Lower leg skin (tissue), 4 donors: ENCODE results near the gene EDEM2. TPM values are rescaled to one million over a fixed set of nuclear protein-coding genes. Genes with fewer than 3 reads are reported as not detected.
"Not testable (repeated sequence)": the region's sequence is repeated elsewhere in the genome, so short reads cannot be mapped to it uniquely, and the experiment has no call there.

Source experiments
- DNase-seq, 2 donors: peaks; one replicate each; pipeline ENCODE4 v3.0.0-alpha.2; 2019; ENCODE audit warnings: low spot score in 2 of 2
- H3K4me3 ChIP-seq: fragments of 200-600 bp; sonication (generic); 2 replicates; pipeline ENCODE4 v1.5.1; 2017; ENCODE audit warnings: mild to moderate bottlenecking, low read depth; ENCODE audit not compliant: poor library complexity, severe bottlenecking
- POLR2A ChIP-seq, 2 donors: fragments of 450-650 bp; IDR thresholded peaks; one replicate each; pipeline ENCODE4 v1.6.1; 2016 to 2017; ENCODE audit warnings: antibody characterized with exemption in 2 of 2, mild to moderate bottlenecking in 1 of 2, moderate library complexity in 1 of 2
- WGBS, 2 donors: methylation state at CpG; one replicate each; pipeline ENCODE4 v1.1.5; 2018; 5-methylcytosine and 5-hydroxymethylcytosine counted together
- intact Hi-C: fragments of 100-400 bp; cut with DNase I; formaldehyde crosslinking; loops from one replicate; pipeline ENCODE4 v1.15.0; 2023; ENCODE audit warnings: low total_unique reads
- total RNA-seq, 4 donors: library from RNA; depleted of rRNA; stranded (reverse); fragments of >200 nt; gene quantifications; one replicate each; pipeline ENCODE4 v1.1.0, GENCODE V29; 2016
- TF ChIP-seq, protein P1 (sequence below), 3 donors: fragments of 450-650 bp; IDR thresholded peaks; one replicate each; pipeline ENCODE4 v1.5.1; 2016; ENCODE audit warnings: antibody characterized with exemption in 3 of 3, mild to moderate bottlenecking in 3 of 3, moderate library complexity in 2 of 3

The EDEM2 gene
- total RNA-seq, 4 donors from 2014 or later = 8.8 to 18.7 (median 16.6) TPM

DNA sequence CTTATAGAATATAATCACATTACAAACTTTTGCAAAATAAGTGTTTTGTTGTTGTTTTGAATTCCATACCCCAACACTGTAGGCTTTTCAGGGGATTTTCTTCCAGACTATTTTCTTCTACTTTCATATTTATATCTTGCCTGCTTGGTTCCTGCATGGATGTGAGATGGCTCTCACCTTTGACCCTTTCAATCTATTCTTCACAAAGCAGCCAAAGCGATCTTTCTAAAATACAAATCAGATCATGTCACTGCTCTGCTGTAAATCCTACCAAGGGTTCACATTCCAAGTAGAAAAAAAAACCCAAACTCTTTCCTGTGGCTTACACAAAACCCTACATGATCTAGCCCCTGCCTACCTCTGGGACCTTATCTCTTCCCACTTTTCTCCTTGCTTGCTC is 29.5 kb downstream of the EDEM2 start:
- TF ChIP-seq, protein P1, sequence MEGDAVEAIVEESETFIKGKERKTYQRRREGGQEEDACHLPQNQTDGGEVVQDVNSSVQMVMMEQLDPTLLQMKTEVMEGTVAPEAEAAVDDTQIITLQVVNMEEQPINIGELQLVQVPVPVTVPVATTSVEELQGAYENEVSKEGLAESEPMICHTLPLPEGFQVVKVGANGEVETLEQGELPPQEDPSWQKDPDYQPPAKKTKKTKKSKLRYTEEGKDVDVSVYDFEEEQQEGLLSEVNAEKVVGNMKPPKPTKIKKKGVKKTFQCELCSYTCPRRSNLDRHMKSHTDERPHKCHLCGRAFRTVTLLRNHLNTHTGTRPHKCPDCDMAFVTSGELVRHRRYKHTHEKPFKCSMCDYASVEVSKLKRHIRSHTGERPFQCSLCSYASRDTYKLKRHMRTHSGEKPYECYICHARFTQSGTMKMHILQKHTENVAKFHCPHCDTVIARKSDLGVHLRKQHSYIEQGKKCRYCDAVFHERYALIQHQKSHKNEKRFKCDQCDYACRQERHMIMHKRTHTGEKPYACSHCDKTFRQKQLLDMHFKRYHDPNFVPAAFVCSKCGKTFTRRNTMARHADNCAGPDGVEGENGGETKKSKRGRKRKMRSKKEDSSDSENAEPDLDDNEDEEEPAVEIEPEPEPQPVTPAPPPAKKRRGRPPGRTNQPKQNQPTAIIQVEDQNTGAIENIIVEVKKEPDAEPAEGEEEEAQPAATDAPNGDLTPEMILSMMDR (IDR thresholded peaks at IDR 0.05) = no peak
- no peak for TF ChIP-seq POLR2A (IDR thresholded peaks at IDR 0.05)
- no peak for DNase-seq
- intact Hi-C loops = no loop called here
- 69 to 89% methylated on average over 1 of the region's 1 CpG for WGBS, 2 donors
- no peak overlapping the region for H3K4me3 ChIP-seq

DNA sequence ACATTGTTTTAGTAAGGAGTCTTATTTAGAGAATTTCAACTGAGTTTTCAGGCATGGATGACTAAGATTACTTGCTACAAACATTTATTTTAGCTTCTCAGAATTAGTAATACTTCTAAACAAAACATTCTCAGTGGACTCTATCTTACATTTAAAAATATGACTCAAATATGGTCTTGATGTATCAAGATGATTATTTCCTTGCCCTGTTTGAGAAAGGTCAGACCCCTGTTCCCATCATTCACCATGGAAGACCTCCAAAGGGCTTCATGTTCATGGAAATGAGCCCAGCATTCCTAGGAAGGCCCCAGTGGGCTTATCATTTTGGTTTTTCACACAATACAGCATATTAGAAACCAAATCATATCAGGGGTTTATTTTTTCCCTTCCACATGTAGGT is 29.9 kb downstream of the EDEM2 start:
- intact Hi-C loops = no loop called here
- H3K4me3 ChIP-seq = no peak overlapping the region
- TF ChIP-seq, protein P1 (IDR thresholded peaks at IDR 0.05) = no peak
- no peak for TF ChIP-seq POLR2A (IDR thresholded peaks at IDR 0.05)
- DNase-seq = no peak

DNA sequence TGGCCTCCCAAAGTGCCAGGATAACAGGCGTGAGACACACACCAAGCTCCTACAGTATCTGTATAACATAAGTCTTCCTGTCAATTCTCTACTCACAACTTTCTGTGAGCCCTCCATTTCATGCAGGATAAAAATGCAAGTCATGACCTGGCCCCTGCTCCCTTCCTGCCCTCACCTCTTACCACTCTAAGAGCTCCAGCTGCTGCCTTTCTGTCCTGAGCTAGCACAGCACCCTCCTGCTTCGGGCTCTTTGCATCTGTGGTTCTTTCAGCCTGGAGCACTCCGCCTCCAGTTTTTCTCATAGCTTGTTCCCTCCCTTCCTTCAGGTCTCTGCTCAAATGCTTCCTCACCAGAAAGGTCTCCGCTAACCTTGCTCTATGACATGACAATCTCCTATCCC is 30.9 kb downstream of the EDEM2 start:
- 90 to 91% methylated on average over 4 of the region's 4 CpGs for WGBS, 2 donors
- DNase-seq = peak in 1 of 2 donors; percentile 42
- no peak overlapping the region for H3K4me3 ChIP-seq
- TF ChIP-seq, protein P1 (IDR thresholded peaks at IDR 0.05) = no peak
- TF ChIP-seq POLR2A (IDR thresholded peaks at IDR 0.05) = no peak
- intact Hi-C loops = no loop called here

DNA sequence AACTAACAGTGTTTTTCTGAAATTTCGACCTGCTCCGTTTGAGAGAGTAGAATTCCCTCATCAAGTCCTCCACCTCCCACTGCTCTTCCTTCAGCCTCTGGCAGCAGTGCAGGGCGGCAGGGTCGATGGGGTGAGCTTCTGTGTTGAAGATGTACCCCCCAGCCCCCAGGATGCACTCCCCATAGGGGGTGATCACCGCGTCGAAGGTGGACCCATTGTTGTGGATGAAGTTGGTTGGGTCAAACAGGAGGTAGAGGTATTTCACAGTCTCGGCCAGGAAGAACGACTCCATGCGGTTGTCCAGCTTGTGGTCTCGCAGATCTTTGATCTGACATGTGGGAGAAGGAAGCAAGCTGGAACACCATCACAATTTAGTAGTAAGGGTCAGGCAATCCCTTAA is 31.5 kb downstream of the EDEM2 start:
- 90 to 93% methylated on average over 11 of the region's 11 CpGs for WGBS, 2 donors
- TF ChIP-seq, protein P1 (IDR thresholded peaks at IDR 0.05) = no peak
- TF ChIP-seq POLR2A (IDR thresholded peaks at IDR 0.05) = no peak
- DNase-seq = peak in 1 of 2 donors; percentile 80
- H3K4me3 ChIP-seq = no peak overlapping the region
- intact Hi-C loops = no loop called here

DNA sequence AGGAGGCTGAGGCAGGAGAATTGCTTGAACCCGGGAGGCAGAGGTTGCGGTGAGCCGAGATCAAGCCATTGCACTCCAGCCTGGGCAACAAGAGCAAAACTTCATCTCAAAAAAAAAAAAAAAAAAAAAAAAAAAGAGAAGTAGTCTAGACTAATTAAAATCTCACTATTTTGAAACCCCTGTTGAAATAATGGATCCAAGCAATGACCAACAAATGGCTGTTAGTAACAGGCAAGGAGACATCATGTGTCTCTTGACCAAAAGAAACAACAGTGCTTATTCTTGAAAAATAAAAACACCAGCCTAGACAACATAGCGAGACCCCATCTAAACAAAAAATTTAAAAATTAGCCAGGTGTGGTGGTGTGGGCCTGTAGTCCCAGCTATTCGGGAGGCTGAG is 34.9 kb downstream of the EDEM2 start:
- intact Hi-C loops, H3K4me3 ChIP-seq, DNase-seq: not testable (repeated sequence)
- WGBS, 2 donors = 95 to 96% methylated on average over 5 of the region's 5 CpGs

DNA sequence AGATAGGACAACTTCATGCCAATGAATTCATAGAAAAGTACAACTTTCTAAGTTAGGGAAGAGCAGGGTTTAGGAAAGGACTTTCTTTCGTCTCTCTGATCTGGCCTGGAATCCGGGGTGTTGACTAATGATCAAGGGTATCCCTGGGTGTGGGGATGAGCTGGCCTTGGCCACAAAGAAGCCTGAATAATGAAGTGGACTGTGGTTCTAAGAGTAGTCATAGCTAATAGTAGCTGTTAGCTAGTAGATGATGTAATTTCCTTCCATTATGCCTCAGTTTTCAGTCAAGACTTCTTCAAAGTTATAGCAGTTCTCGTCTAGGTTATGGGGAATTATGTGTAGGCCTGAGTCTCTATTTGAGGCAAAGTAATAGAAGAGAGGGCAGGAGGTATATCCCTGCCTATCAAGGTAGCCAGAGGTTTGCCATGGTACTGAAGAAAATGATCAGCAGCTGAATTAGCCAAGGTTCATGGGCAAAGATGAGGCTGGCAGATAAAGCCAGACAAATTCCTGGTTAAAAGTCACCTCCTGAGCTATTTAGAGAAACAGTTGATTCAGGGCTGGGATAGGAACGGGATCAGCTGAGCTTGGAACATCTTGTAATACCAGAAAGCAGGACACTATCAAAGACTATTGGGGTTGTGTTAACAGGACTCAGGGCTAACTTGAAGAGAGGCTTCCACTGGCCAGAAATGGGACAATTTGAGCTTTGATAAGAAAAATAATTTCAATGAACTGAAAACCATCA is 35.8 kb downstream of the EDEM2 start:
- peak in 1 of 2 donors; percentile 15 for DNase-seq
- TF ChIP-seq, protein P1 (IDR thresholded peaks at IDR 0.05) = no peak
- no peak for TF ChIP-seq POLR2A (IDR thresholded peaks at IDR 0.05)
- H3K4me3 ChIP-seq = no peak overlapping the region
- 74 to 89% methylated on average over 4 of the region's 4 CpGs for WGBS, 2 donors
- intact Hi-C loops = no loop called here
